Fibroblast of lung (primary cell): Measurements from ENCODE around the gene GABRG3.

Experiments
- CTCF ChIP-seq, 2 donors: IDR thresholded peaks in 1 of 2; conservative IDR thresholded peaks in 1 of 2; 1 replicate in 1 of 2; 2 replicates in 1 of 2; pipeline ENCODE4 v1.5.1; 2011 to 2012; ENCODE audit warnings: low read length in 2 of 2, control low read depth in 1 of 2, inconsistent platforms in 1 of 2, low read depth in 1 of 2, mild to moderate bottlenecking in 1 of 2
- EZH2 ChIP-seq: IDR thresholded peaks from 2 replicates; pipeline ENCODE4 v1.5.1; 2012; ENCODE audit warnings: low read length, control low read depth, mild to moderate bottlenecking; ENCODE audit errors: missing control alignments

DNA sequence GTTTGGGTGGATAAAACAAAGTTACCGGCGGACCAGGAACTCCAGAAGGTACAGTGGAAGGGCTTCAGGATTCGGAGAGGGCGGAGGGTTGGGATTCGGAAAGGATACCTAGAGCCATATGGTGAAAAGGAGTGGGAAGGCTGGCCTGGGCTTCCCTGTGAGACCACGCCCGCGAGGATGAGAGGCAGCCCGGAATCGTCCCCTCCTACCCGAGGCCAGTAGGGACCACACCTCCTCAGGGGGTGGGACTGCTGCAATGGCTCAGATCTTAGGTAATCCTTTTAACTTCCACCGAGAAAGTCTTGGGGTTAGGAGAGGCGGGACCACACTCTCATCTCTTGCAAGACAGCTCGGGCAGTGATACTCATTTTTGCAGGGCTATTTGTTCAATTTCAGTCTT is 616.8 kb downstream of the GABRG3 start:
- TF ChIP-seq CTCF (conservative IDR thresholded peaks at IDR 0.05 in 1 of 2, IDR thresholded peaks at IDR 0.05 in 1 of 2; ENCODE audit: low read depth in 1 of 2, low read length in 2 of 2) (no peak), EZH2 (no peak)
